Measurements from ENCODE around the gene SSBP3.

Gene SSBP3

GRCh38 chr1:54260810-54261209 is 145.4 kb downstream of the SSBP3 start:
- DNase-seq, result no peak

- DNase-seq, result no peak
Observed at GRCh38 chr1:54259546-54260140, 146.6 kb downstream of the SSBP3 start.

GRCh38 chr1:54257876-54258275 is 148.3 kb downstream of the SSBP3 start:
- DNase-seq, result no peak

- DNase-seq, result no peak
Observed at GRCh38 chr1:54257346-54257620, 148.9 kb downstream of the SSBP3 start.

- DNase-seq, result no peak
Observed at GRCh38 chr1:54256522-54257345, 149.5 kb downstream of the SSBP3 start.

- DNase-seq, result no peak
Observed at GRCh38 chr1:54255026-54255702, 151.0 kb downstream of the SSBP3 start.

- no peak for DNase-seq
Observed at GRCh38 chr1:54254055-54254454, 152.1 kb downstream of the SSBP3 start.

GRCh38 chr1:54253480-54253879 is 152.7 kb downstream of the SSBP3 start:
- DNase-seq, result no peak

- DNase-seq, result no peak
Observed at GRCh38 chr1:54252371-54252936, 153.7 kb downstream of the SSBP3 start.

- no peak for DNase-seq
Observed at GRCh38 chr1:54250670-54251069, 155.5 kb downstream of the SSBP3 start.

GRCh38 chr1:54249819-54250435 is 156.3 kb downstream of the SSBP3 start:
- DNase-seq, result no peak

GRCh38 chr1:54248966-54249365 is 157.2 kb downstream of the SSBP3 start:
- no peak for DNase-seq

GRCh38 chr1:54247863-54248515 is 158.2 kb downstream of the SSBP3 start:
- no peak for DNase-seq

- no peak for DNase-seq
Observed at GRCh38 chr1:54246116-54246721, 160.0 kb downstream of the SSBP3 start.

- DNase-seq, result no peak
Observed at GRCh38 chr1:54245501-54245900, 160.7 kb downstream of the SSBP3 start.

GRCh38 chr1:54244655-54245054 is 161.5 kb downstream of the SSBP3 start:
- no peak for DNase-seq

GRCh38 chr1:54243022-54243421 is 163.2 kb downstream of the SSBP3 start:
- DNase-seq, result no peak

GRCh38 chr1:54241364-54241763 is 164.8 kb downstream of the SSBP3 start:
- no peak for DNase-seq

GRCh38 chr1:54240741-54241335 is 165.4 kb downstream of the SSBP3 start:
- no peak for DNase-seq

GRCh38 chr1:54239631-54240031 is 166.6 kb downstream of the SSBP3 start:
- no peak for DNase-seq

- DNase-seq, result no peak
Observed at GRCh38 chr1:54239035-54239383, 167.2 kb downstream of the SSBP3 start.

GRCh38 chr1:54238353-54239034 is 167.7 kb downstream of the SSBP3 start:
- peak; percentile 9 for DNase-seq

Data from KG1 (cell line).